Cerebellar nuclear complex (tissue), 1 donor: ENCODE results near the gene CNR2.
"Not testable (repeated sequence)": the region's sequence is repeated elsewhere in the genome, so short reads cannot be mapped to it uniquely, and the experiment has no call there.

Experiments used
- DNase-seq, 2 experiments: peaks; one replicate each; lab custom pipeline; 2025; lab: John Stamatoyannopoulos, UW

CNR2 gene

DNA sequence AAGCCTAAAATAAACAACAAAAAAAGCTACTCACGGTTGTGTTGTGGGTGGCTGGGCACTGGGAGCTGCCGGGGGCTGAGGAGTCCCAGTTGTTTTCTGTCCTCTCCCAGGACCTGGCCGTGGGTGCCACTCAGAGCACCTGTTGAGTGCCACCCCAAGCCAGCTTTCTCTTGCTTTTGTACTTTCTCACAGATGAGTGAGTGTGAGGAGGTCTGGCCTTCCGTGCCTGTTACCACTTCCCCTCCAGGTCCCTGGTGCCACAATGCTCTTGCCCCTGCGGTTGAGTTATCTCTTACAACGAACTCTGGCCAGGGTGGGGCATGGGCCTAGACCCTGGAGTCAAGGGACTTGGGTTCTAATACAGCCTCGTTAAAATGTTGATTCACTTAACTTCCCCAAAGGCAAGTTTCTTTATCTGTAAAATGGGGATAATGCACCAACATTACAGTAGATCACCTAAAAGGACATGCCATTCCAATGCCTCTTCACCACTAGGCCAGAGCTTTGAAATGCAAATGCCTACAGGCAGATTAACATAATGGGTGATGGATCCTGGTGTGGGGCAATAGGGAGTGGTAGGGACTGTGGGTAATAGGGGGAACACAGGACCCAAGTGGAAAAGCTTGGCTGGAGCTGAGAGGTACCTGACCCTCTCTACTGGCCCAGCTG lies at the start of gene CNR2:
Gene CNR2, minus strand, starts transcription at position 151 of the 669 bp plus-strand sequence. CDS start 37,745 bp downstream, outside the sequence.
- no peak for DNase-seq

DNA sequence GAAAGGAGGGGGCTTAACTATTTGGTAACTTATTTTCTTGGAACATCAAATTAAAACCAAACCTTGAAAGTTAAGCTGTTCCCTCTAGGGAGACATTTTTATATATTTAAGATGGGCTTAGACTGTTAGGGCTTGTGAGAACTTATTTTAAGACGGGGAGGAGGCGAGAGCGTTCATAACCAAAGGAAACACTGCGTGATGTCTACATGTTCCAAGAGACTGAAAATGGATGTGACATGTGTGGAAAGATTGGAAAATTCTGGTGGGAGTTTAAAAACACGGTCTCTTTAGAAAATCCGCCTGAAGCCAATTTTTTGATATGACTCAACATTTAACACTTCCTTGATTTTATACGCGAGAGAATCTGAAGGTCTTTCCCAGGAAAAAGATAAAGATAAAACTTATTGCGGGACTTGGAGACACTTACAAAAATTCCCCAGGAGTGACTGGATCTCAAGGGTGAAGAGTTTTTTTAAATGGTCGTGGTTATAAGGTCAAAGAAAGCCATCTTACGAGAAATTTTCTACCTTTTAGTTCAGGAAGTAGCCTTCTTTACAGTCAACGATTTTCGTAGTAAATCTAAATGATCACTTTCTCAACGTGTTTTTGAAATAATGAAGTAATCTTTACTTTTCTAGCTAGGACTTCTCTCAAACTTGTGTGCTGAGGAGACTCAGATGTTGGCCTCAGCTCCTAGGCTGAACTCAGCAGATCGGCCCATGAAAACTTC lies 47.3 kb upstream of the CNR2 start:
- DNase-seq, result no peak

DNA sequence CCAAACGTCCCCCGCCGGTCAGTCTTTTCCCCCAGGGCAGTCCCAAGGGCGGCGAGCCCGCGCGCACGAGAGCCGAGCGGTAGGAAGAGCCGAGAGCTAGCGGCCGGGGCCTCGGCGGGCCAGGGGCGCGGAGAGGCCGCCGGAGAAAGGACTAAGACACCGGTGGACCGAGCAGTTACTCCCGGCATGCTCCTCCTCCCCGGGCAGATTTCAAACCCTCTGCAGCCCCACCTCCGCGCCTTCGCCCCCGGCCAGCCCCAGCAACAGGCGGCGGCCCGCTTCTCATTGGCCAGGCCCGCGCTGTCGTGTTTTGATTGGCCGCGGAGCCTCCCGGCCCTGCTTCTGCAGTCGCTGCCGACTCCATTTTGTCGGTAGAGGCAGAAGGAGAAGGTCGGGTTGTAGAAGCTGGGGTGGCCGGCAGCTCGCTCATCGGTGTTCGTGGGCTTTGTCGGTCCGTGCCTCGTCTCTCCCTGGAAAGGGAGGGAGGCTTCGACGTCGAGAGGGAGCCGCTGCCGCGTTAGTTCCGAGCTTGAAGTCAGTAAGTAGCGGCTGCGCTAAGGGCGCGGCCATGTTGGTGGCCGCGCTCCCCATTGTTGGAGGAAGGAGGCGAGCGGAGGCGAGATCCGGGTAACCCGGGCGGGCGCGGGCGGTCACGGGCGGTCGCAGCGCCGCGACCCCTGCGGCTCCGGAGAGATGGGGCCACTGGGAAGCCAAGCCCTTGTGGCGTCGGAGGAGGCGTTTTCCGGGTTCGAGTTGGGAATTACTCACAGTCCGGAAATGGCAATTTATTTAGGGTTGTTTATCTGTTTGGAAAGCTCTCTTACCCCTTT lies 46.5 kb upstream of the CNR2 start, which contains the start of gene PNRC2:
Gene PNRC2, plus strand, starts transcription at position 368 of the 830 bp plus-strand sequence. CDS start 1,630 bp downstream, outside the sequence.
- peak; percentile 79 to 84 for DNase-seq

DNA sequence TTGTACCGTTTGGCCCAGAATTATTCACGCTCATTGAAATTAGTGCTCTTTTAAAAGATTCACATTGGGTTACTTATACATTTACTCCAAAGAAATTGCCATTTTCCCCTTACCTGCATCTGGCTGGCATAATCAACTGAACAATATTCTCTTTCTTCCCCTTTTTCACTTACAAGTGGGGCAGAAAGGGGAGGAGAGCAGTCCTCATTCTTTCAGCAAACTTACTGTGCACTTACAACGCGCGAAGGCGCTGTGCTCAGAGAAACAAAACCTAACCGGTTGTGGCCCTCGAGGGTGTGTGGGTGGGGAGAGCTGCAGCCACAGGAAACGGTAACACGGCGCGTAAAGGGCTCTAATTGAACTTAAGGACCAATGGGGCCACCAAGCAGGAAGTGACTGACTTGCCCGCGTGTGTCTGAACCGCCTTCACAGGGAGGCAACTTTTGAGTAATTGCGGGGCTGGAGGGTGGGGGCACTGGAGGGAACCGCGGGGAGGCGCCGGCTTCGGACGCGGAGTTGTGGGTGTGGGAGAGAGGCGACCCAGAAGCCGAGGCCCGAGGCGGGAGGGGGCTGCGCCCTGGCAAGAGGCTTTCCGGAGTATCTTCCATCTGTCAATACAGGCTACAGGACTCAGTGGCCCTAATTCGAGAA lies 45.8 kb upstream of the CNR2 start:
- no peak for DNase-seq

DNA sequence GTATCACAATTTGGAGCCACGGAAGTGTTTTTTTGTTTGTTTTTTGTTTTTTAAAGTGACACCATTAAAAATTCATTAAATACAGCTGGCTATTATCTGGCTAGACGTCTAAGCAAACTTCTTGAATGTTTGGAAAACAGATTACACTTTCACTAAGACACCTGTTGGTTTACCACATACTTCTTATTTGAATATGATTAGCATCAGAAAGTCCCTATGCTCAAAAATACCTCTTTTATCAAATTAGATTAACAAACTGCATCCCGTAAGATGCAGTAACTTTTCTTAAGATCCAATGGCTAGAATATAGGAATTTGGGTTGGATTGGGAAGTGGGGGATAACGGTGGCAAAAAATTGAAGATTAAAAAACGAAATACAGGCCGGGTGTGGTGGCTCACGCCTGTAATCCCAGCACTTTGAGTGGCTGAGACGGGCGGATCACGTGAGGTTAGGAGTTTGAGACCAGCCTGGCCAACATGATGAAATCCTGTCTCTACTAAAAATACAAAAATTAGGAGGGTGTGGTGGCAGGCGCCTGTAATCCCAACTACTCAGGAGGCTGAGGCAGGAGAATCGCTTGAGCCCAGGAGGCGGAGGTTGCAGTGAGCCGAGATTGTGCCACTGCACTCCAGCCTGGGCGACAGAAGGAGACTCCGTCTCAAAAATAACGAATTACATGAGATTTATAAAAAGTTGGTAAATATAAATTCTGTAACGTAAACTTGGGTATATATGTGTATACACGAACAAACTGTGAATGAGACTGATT lies 45.1 kb upstream of the CNR2 start:
- not testable (repeated sequence) for DNase-seq

GRCh38 chr1:23957096-23957495 lies 43.9 kb upstream of the CNR2 start:
- DNase-seq, result peak; percentile 16 to 64

- DNase-seq, result no peak
Measured at GRCh38 chr1:23953020-23953419, 39.9 kb upstream of the CNR2 start.

DNA sequence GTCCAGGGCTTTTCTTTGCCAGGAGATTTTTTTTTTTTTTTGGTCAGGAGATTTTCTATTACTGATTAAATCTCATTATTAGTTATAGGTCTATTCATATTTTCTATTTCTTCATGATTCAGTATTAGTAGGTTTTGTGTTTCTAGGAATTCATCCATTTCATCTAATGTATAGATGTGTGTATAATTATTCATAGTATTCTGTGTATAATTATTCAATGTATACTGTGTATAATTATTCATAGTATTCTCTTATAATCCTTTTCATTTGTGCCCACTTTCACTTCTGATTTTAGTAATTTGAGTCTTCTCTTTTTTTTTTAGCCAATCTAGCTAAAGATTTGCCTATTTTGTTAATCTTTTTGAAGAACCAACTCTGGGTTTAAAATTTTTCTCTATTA lies 34.2 kb upstream of the CNR2 start:
- DNase-seq, result no peak

DNA sequence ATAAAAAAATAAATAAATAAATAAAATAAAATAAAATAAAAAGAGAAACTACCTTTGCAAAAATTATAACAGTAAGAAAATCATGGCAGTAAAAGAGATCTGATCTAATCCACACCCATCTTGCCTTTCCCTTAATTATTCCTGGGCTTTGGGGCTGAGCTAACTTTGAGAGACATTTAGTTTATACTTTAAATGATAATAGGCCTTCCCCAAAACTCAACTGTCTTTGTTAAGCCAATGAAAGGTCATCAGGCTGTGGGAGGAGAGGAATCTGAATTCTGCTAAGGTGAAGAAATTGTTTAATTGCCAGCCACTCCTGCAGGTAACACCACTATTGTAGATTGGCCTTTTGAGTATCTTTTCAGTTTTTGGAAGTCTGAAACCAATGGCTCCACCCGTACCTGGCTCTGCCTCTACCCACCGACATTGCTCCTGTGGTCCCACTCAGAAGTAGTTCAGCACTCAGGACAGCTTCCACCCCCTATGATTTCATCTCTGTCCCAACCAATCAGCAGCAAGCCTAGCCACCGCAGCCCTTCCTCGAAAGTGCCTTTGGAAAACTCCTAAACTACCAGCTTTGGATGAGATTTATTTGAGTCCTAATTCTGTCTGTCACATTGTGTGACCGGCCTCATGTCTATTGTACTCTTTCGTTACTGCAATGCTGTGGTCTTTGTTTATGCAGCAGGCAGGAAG lies 23.5 kb upstream of the CNR2 start:
- DNase-seq, result no peak

GRCh38 chr1:23931491-23931880 lies 18.3 kb upstream of the CNR2 start:
- DNase-seq, result no peak

DNA sequence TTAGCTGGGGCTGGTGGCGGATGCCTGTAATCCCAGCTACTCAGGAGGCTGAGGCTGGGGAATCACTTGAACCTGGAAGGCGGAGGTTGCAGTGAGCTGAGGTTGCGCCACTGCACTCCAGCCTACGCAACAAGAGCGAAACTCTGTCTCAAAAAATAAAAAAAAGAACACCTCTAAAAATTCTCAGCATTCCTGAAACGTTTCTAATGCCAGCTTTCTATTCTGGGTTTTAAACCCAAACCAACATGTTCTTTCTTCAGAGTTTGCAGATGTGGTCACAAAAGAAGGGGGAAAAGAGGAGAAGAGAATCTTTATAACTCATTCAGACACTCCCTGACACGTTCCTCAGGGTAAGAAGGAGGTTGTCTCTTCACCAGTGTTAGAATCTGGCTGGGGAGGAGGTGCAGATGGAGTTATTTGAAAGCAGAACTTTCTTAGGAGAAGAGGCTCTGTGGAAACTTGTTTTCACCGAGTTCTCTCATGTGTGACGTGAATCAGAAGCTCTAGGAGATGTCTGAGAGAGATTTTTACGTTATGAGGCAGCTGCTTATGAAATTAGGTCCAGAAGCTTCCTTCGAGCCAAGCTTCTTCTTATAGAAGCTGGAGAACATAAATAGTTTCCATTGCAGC lies 17.8 kb upstream of the CNR2 start:
- DNase-seq, result no peak

DNA sequence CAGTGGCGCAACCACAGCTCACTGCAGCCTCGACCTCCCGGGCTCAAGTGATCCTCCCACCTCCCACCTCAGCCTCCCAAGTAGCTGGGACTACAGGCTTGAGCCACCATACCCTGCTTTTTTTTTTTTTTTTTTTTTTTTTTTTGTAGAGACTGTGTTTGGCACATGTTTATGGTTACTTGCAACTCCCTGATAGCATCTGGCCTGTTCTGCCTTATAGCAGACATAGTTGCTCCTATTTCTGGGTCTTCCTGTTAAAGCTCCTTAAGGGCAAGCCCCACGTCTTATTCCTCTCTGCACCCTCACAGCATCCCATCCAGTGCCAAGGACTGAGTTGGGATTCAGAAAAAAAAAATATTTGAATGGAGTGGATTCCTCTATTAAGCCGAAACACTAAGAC lies 17.1 kb upstream of the CNR2 start:
- no peak for DNase-seq

GRCh38 chr1:23928789-23929188 lies 15.6 kb upstream of the CNR2 start:
- DNase-seq, result no peak

- DNase-seq, result no peak
Measured at GRCh38 chr1:23927097-23927496, 13.9 kb upstream of the CNR2 start.

DNA sequence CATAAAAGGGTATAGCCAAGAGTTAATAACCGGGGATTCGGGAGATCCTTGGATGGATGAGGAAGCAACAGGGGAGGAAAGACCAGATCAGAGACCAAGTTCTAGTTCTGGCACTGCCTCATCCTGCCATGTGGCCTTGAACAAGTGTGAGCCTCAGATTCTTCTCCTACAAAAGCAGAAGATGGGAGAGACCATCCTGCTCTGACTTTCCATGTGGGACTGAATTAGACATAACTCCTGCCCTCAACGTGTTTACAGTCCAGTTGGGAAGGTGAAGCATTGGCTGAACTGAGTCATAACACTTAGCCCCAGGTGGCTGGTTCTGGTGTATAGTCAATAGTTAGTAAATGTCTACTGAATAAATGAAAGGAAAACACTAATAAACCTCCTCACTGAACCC lies 12.1 kb upstream of the CNR2 start:
- DNase-seq, result no peak

GRCh38 chr1:23924601-23925000 lies 11.4 kb upstream of the CNR2 start:
- no peak for DNase-seq

DNA sequence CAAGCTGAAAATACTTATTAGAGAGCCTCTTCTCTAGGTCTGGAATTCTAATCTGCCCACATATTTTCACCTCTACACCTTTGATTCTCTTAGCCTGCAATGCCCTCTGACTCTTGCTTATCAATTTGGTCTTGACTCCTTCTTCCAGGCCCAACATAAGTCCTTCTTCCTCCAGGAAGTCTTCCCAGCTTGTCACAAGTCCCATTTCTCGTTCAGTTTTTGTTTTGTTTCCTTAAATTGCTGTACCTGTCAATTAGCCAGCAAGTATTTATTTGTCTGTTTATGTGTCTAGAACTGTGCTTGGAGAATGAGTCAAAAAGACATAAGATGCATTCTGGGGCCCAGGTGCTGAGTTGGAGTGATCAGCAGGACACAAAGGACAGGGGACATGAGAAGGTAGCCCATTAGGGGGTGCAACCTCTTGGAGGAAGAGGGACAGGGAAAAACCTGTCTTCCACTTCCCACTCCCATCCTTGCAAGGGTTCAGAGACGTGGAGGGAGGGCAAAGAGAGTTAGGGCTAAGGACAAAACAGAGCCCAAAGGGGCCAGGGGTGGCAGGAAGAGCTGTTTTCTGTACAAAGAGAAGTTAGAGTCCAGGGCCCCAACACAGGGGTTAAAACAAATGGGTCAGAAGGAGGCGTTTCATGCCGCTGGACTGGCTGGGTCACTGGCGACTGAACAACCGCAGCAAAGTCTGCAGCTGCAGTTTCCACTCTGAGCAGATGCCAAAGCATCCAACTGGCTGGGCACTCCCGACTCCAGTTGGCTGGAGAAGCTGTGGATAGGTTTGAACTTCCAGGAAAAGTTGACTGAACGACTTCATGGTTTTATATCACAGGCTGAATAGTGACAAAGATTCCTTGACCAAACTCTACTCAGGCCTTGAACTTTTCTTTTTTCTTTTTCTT lies 10.7 kb upstream of the CNR2 start:
- DNase-seq, result no peak

DNA sequence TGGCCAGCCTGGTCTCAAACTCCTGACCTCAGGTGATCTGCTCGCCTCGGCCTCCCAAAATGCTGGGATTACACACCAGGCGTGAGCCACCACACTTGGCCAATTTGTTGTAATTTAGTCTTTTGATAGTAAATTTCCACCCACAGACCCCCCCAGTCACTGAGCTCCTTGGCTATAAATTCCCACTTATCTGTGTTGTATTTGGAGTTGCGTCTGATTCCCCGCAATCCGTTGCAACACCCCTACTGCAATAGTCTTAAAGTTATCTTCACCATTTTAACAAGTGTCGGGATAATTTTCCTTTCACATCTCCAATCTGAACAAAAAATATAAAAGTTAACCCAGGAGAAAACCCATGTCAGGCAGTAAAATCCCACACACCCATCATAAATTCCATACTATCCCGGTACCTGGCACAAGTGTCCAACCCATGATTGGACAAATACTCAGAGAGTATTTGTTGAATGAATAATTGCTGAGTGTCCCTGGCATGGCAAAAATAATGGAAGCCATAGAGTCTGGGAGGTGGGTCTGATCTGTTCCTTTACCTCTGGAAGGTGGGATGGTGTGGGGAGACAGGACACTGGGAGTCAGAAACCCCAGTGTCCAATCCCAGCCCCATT lies 9.3 kb upstream of the CNR2 start:
- no peak for DNase-seq
